H1 (cell line): Measurements from ENCODE around the gene ARMH1. TPM values are rescaled to one million over a fixed set of nuclear protein-coding genes. Genes with fewer than 3 reads are reported as not detected.

Experiments
- CTCF ChIA-PET: fragments of 300-600 bp; sonication (Branson Sonifier 250); formaldehyde crosslinking; loops from one replicate; lab custom pipeline; 2021; ENCODE audit not compliant: partially characterized antibody; lab: Charles Lee
- POLR2A ChIA-PET: fragments of 300-600 bp; sonication (Branson Sonifier 250); formaldehyde crosslinking; loops from one replicate; lab custom pipeline; 2021; ENCODE audit warnings: inconsistent platforms; ENCODE audit not compliant: partially characterized antibody; lab: Charles Lee
- DNase-seq, 2 experiments: peaks; one replicate each; pipeline versions ENCODE4 v3.0.0 to v3.0.0-alpha.2; 2010 to 2022; ENCODE audit warnings: low spot score in 2 of 2, low read depth in 1 of 2, mixed read lengths in 1 of 2
- FAIRE-seq: peaks from 2 replicates; lab custom pipeline; 2011; peaks lifted over from hg19 to GRCh38; lab: Jason Lieb, UNC
- H2AFZ ChIP-seq: 2 replicates; pipeline ENCODE4 v1.8.1; 2012; ENCODE audit warnings: low read length, inconsistent platforms
- H2AK5ac ChIP-seq: 2 replicates; pipeline ENCODE4 v1.6.1; 2013; ENCODE audit warnings: low read depth, low read length
- H2BK120ac ChIP-seq: replicated peaks from 2 replicates; pipeline ENCODE3; 2013; ENCODE audit warnings: low read depth, low read length, inconsistent platforms
- H2BK12ac ChIP-seq: 2 replicates; pipeline ENCODE4 v1.6.1; 2013; ENCODE audit warnings: low read depth, low read length
- H2BK15ac ChIP-seq: 2 replicates; pipeline ENCODE4 v1.6.1; 2013; ENCODE audit warnings: low read length
- H2BK20ac ChIP-seq: 2 replicates; pipeline ENCODE4 v1.6.1; 2013; ENCODE audit warnings: low read length
- H2BK5ac ChIP-seq: 2 replicates; pipeline ENCODE4 v1.6.1; 2013; ENCODE audit warnings: low read depth, low read length
- H3K14ac ChIP-seq: 2 replicates; pipeline ENCODE4 v1.6.1; 2013; ENCODE audit warnings: inconsistent platforms; ENCODE audit not compliant: insufficient read length
- H3K18ac ChIP-seq: 2 replicates; pipeline ENCODE4 v1.6.1; 2013; ENCODE audit warnings: low read length; ENCODE audit errors: extremely low read depth
- H3K23ac ChIP-seq: 2 replicates; pipeline ENCODE4 v1.6.1; 2013; ENCODE audit warnings: inconsistent platforms; ENCODE audit not compliant: insufficient read length
- H3K23me2 ChIP-seq: 2 replicates; pipeline ENCODE4 v1.6.1; 2013; ENCODE audit warnings: low read depth, low read length
- H3K27ac ChIP-seq: 2 replicates; pipeline ENCODE4 v1.6.1; 2011; ENCODE audit warnings: low read depth, low read length, inconsistent platforms
- H3K27me3 ChIP-seq, 4 experiments: replicated peaks in 1 of 4; 1 replicate in 1 of 4; 2 replicates in 3 of 4; pipeline versions ENCODE4 v1.6.1 to v1.8.1; 2011 to 2013; ENCODE audit warnings: low read length in 3 of 4, mild to moderate bottlenecking in 3 of 4, inconsistent platforms in 2 of 4, mixed read lengths in 2 of 4, moderate library complexity in 1 of 4; ENCODE audit not compliant: control insufficient read depth in 3 of 4, insufficient read depth in 3 of 4; ENCODE audit errors: extremely low read depth in 1 of 4
- H3K36me3 ChIP-seq, 4 experiments: 2 replicates each; pipeline versions ENCODE4 v1.6.1 to v1.8.1; 2011 to 2013; ENCODE audit warnings: mild to moderate bottlenecking in 4 of 4, low read length in 3 of 4, moderate library complexity in 2 of 4, control low read depth in 1 of 4, inconsistent platforms in 1 of 4; ENCODE audit not compliant: insufficient read depth in 4 of 4, control insufficient read depth in 2 of 4
- H3K4ac ChIP-seq: replicated peaks from 2 replicates; pipeline ENCODE3; 2013; ENCODE audit warnings: low read length, low read depth, mixed read lengths, inconsistent platforms; ENCODE audit not compliant: insufficient read length
- H3K4me1 ChIP-seq, 4 experiments: replicated peaks in 1 of 4; 1 replicate in 1 of 4; 2 replicates in 3 of 4; pipeline versions ENCODE4 v1.6.1 to v1.8.1; 2011 to 2013; ENCODE audit warnings: low read length in 3 of 4, inconsistent platforms in 2 of 4, mixed read lengths in 1 of 4; ENCODE audit not compliant: insufficient read depth in 4 of 4, control insufficient read depth in 3 of 4
- H3K4me2 ChIP-seq, 2 experiments: 2 replicates each; pipeline versions ENCODE4 v1.6.1 to v1.8.1; 2011 to 2013; ENCODE audit warnings: low read depth in 2 of 2, low read length in 2 of 2, control low read depth in 1 of 2, inconsistent platforms in 1 of 2, mild to moderate bottlenecking in 1 of 2; ENCODE audit not compliant: insufficient read depth in 1 of 2
- H3K4me3 ChIP-seq, 4 experiments: fragments of 200-600, 300-600 bp in 1 of 4; sonication (generic), shearing (Covaris generic), sonication (Bioruptor Twin) in 1 of 4; 2 replicates each; pipeline versions ENCODE4 v1.5.1 to v1.8.1; 2011 to 2016; ENCODE audit warnings: low read length in 4 of 4, low read depth in 3 of 4, control low read depth in 2 of 4, inconsistent platforms in 2 of 4, mild to moderate bottlenecking in 2 of 4, mixed read lengths in 1 of 4, moderate library complexity in 1 of 4; ENCODE audit not compliant: insufficient read depth in 2 of 4; ENCODE audit errors: extremely low read depth in 1 of 4
- H3K56ac ChIP-seq: replicated peaks from 2 replicates; pipeline ENCODE3; 2013; ENCODE audit warnings: low read depth, mild to moderate bottlenecking, mixed read lengths, low read length, inconsistent platforms; ENCODE audit not compliant: insufficient read length
- H3K79me1 ChIP-seq: 2 replicates; pipeline ENCODE4 v1.6.1; 2013; ENCODE audit warnings: low read depth, low read length, control low read depth
- H3K79me2 ChIP-seq, 2 experiments: 2 replicates each; pipeline versions ENCODE4 v1.6.1 to v1.8.1; 2012 to 2013; ENCODE audit warnings: low read length in 2 of 2, mild to moderate bottlenecking in 2 of 2, inconsistent platforms in 1 of 2; ENCODE audit not compliant: insufficient read depth in 2 of 2, control insufficient read depth in 1 of 2
- H3K9ac ChIP-seq, 4 experiments: replicated peaks in 1 of 4; 1 replicate in 1 of 4; 2 replicates in 3 of 4; pipeline versions ENCODE4 v1.6.1 to v1.8.1; 2011 to 2013; ENCODE audit warnings: low read depth in 3 of 4, low read length in 3 of 4, control low read depth in 2 of 4, mild to moderate bottlenecking in 2 of 4, moderate library complexity in 2 of 4, inconsistent platforms in 1 of 4; ENCODE audit errors: extremely low read depth in 1 of 4
- H3K9me3 ChIP-seq, 2 experiments: 2 replicates each; pipeline versions ENCODE4 v1.6.1 to v1.8.1; 2012 to 2013; ENCODE audit warnings: mild to moderate bottlenecking in 2 of 2, moderate library complexity in 2 of 2, control low read depth in 1 of 2, inconsistent platforms in 1 of 2, low read depth in 1 of 2, low read length in 1 of 2, mixed read lengths in 1 of 2; ENCODE audit not compliant: insufficient read depth in 2 of 2
- H4K20me1 ChIP-seq, 2 experiments: replicated peaks in 1 of 2; 2 replicates each; pipeline versions ENCODE3 to v1.8.1; 2011 to 2013; ENCODE audit warnings: inconsistent platforms in 2 of 2, low read length in 2 of 2, mild to moderate bottlenecking in 1 of 2; ENCODE audit not compliant: insufficient read depth in 2 of 2, control insufficient read depth in 1 of 2
- H4K5ac ChIP-seq: 2 replicates; pipeline ENCODE4 v1.6.1; 2013; ENCODE audit warnings: low read length, low read depth, mixed read lengths, inconsistent platforms; ENCODE audit not compliant: insufficient read length
- H4K8ac ChIP-seq: 2 replicates; pipeline ENCODE4 v1.8.0; 2013; ENCODE audit warnings: mild to moderate bottlenecking, moderate library complexity, low read length, inconsistent platforms; ENCODE audit not compliant: insufficient read depth; ENCODE audit errors: extremely low read depth
- H4K91ac ChIP-seq: replicated peaks from 2 replicates; pipeline ENCODE3; 2013; ENCODE audit warnings: low read length, mixed read lengths, inconsistent platforms; ENCODE audit not compliant: insufficient read length
- ASH2L ChIP-seq: fragments of 200-600, 300-600 bp; sonication (generic); IDR thresholded peaks from one replicate; pipeline ENCODE4 v1.7.1; 2017; ENCODE audit warnings: low read length
- CBX5 ChIP-seq: fragments of 300-800, 300-1000 bp; sonication (generic); IDR thresholded peaks from 2 replicates; pipeline ENCODE4 v1.7.1; 2016; ENCODE audit warnings: antibody characterized with exemption, low read length, low read depth
- E2F6 ChIP-seq: IDR thresholded peaks from 2 replicates; pipeline ENCODE4 v1.6.1; 2012; ENCODE audit warnings: inconsistent platforms
- EZH2 ChIP-seq: fragments of 200-600 bp; sonication (generic); IDR thresholded peaks from 2 replicates; pipeline ENCODE4 v1.7.1; 2012; ENCODE audit warnings: low read depth, mild to moderate bottlenecking, moderate library complexity, low read length, inconsistent platforms; ENCODE audit not compliant: severe bottlenecking
- KDM5A ChIP-seq: fragments of 200-600 bp; IDR thresholded peaks from 2 replicates; pipeline ENCODE4 v1.7.1; 2012; ENCODE audit warnings: mild to moderate bottlenecking, low read length, inconsistent platforms, mixed read lengths
- PHF8 ChIP-seq: fragments of 200-600 bp; sonication (generic); conservative IDR thresholded peaks from 2 replicates; pipeline ENCODE4 v1.7.1; 2012; ENCODE audit warnings: low read depth, mild to moderate bottlenecking, inconsistent platforms, low read length, moderate library complexity
- RFX5 ChIP-seq: IDR thresholded peaks from 2 replicates; pipeline ENCODE4 v1.6.1; 2011; ENCODE audit warnings: low read depth, low read length, improper control_type of control experiment, borderline replicate concordance
- RNF2 ChIP-seq: fragments of 200-900, 300-1000 bp; sonication (generic); IDR thresholded peaks from 2 replicates; pipeline ENCODE4 v1.7.1; 2016; ENCODE audit warnings: borderline replicate concordance, low read depth, mild to moderate bottlenecking, antibody characterized with exemption, low read length; ENCODE audit not compliant: poor library complexity, severe bottlenecking; ENCODE audit errors: missing control alignments
- SRF ChIP-seq: IDR thresholded peaks from 2 replicates; pipeline ENCODE4 v1.6.1; 2011; ENCODE audit warnings: mild to moderate bottlenecking, low read depth, low read length, moderate library complexity
- SUZ12 ChIP-seq: fragments of 200-600 bp; sonication (generic); IDR thresholded peaks from 2 replicates; pipeline ENCODE4 v1.6.1; 2012; ENCODE audit warnings: mild to moderate bottlenecking, inconsistent platforms, low read length, moderate library complexity, mixed read lengths
- USF2 ChIP-seq: IDR thresholded peaks from 2 replicates; pipeline ENCODE4 v1.6.1; 2011; ENCODE audit warnings: low read length, improper control_type of control experiment
- ZNF274 ChIP-seq: IDR thresholded peaks from 2 replicates; pipeline ENCODE4 v1.7.0; 2012; ENCODE audit warnings: low read length, borderline replicate concordance; ENCODE audit errors: extremely low read depth
- WGBS, 2 experiments: shearing (Covaris generic) in 1 of 2; methylation state at CpG; one replicate each; pipeline versions ENCODE4 v1.1.6 to v1.1.7; 2013 to 2015; ENCODE audit warnings: low lambda C conversion rate in 2 of 2, mixed read lengths in 2 of 2, inconsistent platforms in 1 of 2, low coverage in 1 of 2, missing lambda C conversion rate in 1 of 2; ENCODE audit not compliant: insufficient replicate concordance in 2 of 2, insufficient coverage in 1 of 2, insufficient read length in 1 of 2; ENCODE audit errors: extremely low coverage in 1 of 2, missing lambda C conversion rate in 1 of 2; 5-methylcytosine and 5-hydroxymethylcytosine counted together
- polyA plus RNA-seq, 7 experiments: library from polyadenylated mRNA; depleted of rRNA in 3 of 7; stranded (reverse) in 5 of 7; unstranded in 2 of 7; fragments of >200 nt in 5 of 7; fragments of 200-250 nt in 2 of 7; gene quantifications; 1 replicate in 5 of 7; 2 replicates in 1 of 7; 4 replicates in 1 of 7; pipeline versions ENCODE4 v1.2.1 to v1.2.3, GENCODE V29; 2011 to 2013; ENCODE audit warnings: missing spikeins in 2 of 7, mixed read lengths in 2 of 7
- total RNA-seq: library from RNA; stranded (reverse); fragmentation: NEBNext Ultra II Directional; extraction: Animal tissue kit (Norgen Biotek cat#: 25700); gene quantifications from 2 replicates; pipeline ENCODE4 v1.2.1, GENCODE V29; 2021

ARMH1 gene
- total and polyA plus RNA-seq, 2 of the 8 experiments (the other 6 are each of a cell fraction or from before 2014, with no cell fraction given): 0.82 to 0.85 TPM

- no peak overlapping the region for H3K4me3 ChIP-seq
- WGBS, 2 experiments: 95% methylated on average over 4 of the region's 4 CpGs; no CpG with 5 or more reads in 1 of the 2 experiments
- H3K4me1 ChIP-seq: no peaks in the 10 kb centered on the region
- H2AK5ac ChIP-seq: no peak overlapping the region
- H2BK20ac ChIP-seq: no peak overlapping the region
- POLR2A ChIA-PET: interaction anchor here (0.8 to 22.5 kb wide), 6 partner anchors 12 to 101 kb away, joined by 3 to 428 read pairs (median 77); partner anchors contain the start of genes BEST4, KIF2C, RNU5D-1 and RPS8
- no peak overlapping the region for H2AFZ ChIP-seq
- no peaks in the 10 kb centered on the region for H3K36me3 ChIP-seq
- H2BK12ac ChIP-seq: no peak overlapping the region
- H3K9me3 ChIP-seq: no peaks in the 10 kb centered on the region
- H2BK120ac ChIP-seq: no peak overlapping the region
- no peak overlapping the region for H3K18ac ChIP-seq
- no peaks in the 10 kb centered on the region for H4K20me1 ChIP-seq
- H3K4ac ChIP-seq: no peak overlapping the region
- no peak overlapping the region for H3K27ac ChIP-seq
- no peaks in the 10 kb centered on the region for H3K79me2 ChIP-seq
- no peak overlapping the region for H4K5ac ChIP-seq
- no peak overlapping the region for H3K14ac ChIP-seq
- no peak overlapping the region for H3K56ac ChIP-seq
- H2BK15ac ChIP-seq: no peak overlapping the region
- no peak overlapping the region for H4K91ac ChIP-seq
- H3K9ac ChIP-seq: no peak overlapping the region
- H3K23ac ChIP-seq: no peak overlapping the region
- no peak overlapping the region for H2BK5ac ChIP-seq
- no peaks in the 10 kb centered on the region for H3K79me1 ChIP-seq
- no peaks in the 10 kb centered on the region for H3K27me3 ChIP-seq
- CTCF ChIA-PET: interaction anchor here (0.5 to 10.2 kb wide), 5 partner anchors 11 to 168 kb away, joined by 3 to 107 read pairs (median 4); partner anchors contain the start of gene RNU5D-1
- H3K23me2 ChIP-seq: no peaks in the 10 kb centered on the region
- H4K8ac ChIP-seq: no peak overlapping the region
- TF ChIP-seq ZNF274 (no peak), USF2 (no peak), KDM5A (no peak), RFX5 (no peak), EZH2 (no peak), PHF8 (no peak), E2F6 (no peak), RNF2 (no peak), CBX5 (no peak), SRF (no peak), ASH2L (no peak), SUZ12 (no peak)
- no peak overlapping the region for H3K4me2 ChIP-seq
- FAIRE-seq: no peak
- no peak for DNase-seq
Observed at GRCh38 chr1:44720281-44720680, 45.8 kb downstream of the ARMH1 start.
